GM20000 (cell line): ENCODE measurements around the gene MTHFD1L.
A peak's percentile ranks its signal among the peaks of the same experiment; 100 is the strongest.
"Not testable (repeated sequence)": the region's sequence is repeated elsewhere in the genome, so short reads cannot be mapped to it uniquely, and the experiment has no call there.

Experiments
- DNase-seq: peaks from one replicate; pipeline ENCODE4 v3.0.0; 2012; ENCODE audit warnings: low spot score
- CTCF ChIP-seq: IDR thresholded peaks from 2 replicates; pipeline ENCODE4 v1.5.1; 2012; ENCODE audit warnings: mild to moderate bottlenecking, control low read depth; ENCODE audit errors: extremely low read depth, missing control alignments

The MTHFD1L gene

GRCh38 chr6:150857062-150857944 is 8.2 kb upstream of the MTHFD1L start:
- DNase-seq: no peak
- no peak for TF ChIP-seq CTCF

DNA sequence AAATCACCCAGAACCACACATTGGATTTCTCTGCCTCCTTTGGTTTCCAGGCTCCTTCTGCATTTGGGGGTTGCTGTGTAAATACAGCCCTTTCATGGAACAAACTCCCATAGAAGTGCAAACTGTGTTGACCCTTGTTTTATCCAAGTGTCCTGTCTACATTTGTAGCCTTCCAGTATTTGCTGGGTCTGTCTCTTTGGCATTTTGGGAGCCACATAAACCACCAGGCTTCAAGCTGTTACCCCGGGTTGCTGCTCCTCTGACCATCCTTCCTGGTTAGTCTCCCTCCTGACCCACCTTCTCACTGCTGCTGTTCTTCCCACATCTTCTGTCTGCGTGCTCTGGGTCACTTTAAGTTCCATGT is 7.6 kb upstream of the MTHFD1L start:
- no peak for DNase-seq
- no peak for TF ChIP-seq CTCF

DNA sequence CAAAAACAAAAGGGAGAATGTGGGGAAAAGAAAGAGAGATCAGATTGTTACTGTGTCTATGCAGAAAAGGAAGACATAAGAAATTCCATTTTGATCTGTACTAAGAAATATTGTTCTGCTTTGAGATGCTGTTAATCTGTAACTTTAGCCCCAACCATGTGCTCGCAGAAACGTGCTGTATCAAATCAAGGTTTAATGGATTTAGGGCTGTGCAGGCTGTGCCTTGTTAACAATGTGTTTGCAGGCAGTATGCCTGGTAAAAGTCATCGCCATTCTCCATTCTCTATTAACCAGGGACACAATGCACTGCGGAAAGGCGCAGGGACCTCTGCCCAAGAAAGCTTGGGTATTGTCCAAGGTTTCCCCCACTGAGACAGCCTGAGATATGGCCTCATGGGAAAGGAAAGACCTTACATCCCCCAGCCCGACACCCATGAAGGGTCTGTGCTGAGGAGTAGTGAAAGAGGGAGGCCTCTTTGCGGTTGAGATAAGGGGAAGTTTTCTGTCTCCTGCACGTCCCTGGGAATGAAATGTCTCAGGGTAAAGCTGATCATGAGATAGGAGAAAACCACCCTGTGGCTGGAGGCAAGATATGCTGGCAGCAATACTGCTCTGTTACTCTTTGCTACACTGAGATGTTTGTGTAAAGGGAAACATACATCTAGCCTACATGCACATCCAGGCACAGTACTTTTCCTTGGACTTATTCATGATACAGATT is 3.9 kb upstream of the MTHFD1L start:
- DNase-seq: not testable (repeated sequence)

DNA sequence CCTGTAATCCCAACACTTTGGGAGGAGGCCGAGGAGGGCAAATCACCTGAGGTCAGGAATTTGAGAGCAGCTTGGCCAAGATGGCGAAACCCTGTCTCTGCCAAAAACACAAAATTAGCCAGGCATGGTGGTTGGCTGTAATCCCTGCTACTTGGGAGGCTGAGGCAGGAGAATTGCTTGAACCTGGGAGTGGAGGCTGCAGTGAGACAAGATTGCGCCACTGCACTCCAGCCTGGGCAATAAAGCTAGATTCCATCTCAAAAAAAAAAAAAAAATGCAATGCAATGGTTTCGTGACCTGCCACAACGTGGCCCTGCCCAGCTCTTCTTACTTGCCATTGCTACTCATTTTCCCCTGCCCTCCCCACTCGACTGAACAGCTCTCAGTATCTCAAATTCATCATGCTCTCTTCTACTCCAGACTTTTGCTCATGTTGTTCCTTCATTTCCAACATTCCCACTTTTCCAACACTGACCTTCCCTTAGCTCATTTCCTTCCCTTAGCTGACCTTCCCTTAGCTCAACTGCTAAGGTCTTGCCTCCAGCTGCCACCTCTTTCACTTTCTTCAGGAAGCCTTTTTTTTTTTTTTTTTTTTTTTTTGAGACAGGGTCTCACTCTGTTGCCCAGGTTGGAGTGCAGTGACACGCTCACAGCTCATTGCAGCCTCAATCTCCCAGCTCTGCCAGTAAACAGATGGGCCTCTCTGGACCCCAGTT is 2.1 kb upstream of the MTHFD1L start:
- TF ChIP-seq CTCF: no peak
- no peak for DNase-seq

DNA sequence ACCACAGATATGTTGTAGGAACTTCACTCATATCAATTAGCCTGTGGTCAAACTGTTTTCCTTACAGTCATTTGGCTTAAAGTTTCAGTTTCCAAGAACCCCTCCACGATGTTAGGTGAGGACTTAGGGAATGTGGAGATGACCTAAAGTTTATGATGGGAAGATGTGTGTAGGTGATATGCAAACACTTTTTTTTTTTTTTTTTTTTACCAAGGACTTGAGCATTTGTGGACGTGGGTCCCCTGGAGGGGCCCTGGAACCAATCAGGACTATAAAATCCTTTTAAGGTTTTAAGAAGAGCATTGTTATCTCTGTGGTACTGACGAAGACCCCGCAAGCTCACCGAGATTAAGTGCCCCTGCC is 478 bp upstream of the MTHFD1L start:
- peak; percentile 20 for DNase-seq
- TF ChIP-seq CTCF: no peak

GRCh38 chr6:150866147-150866990 is 867 bp downstream of the MTHFD1L start:
- no peak for TF ChIP-seq CTCF
- DNase-seq: peak; percentile 96

GRCh38 chr6:150866991-150867501 is 1.5 kb downstream of the MTHFD1L start:
- no peak for TF ChIP-seq CTCF
- DNase-seq: no peak
